ENCODE data around the gene CNTLN. TPM values are rescaled to one million over a fixed set of nuclear protein-coding genes. Genes with fewer than 3 reads are reported as not detected.

Gene CNTLN
- total and polyA plus RNA-seq, 2 experiments from 2014 or later = 2.9 to 4.3 TPM

DNA sequence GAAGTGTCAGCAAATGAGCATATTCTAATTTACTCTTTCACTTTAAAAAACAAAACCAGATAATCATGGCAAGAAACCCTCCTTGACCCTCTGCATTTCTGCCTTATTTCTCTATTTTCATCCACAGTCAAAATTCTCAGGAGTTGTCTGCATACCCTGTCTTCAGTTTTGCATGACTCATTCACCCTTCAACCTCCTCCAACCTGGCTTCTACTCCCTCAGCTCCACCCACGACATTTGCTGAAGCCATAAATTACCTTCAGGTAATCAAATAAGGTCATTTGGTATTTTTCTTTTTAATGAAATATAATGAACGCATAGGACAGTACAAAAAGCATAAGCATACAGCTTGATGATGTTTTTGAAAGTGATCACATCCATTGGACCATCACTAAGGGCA is 416.2 kb downstream of the CNTLN start:
- Histone ChIP-seq H3K27ac (no peak overlapping the region), H3K27me3 (no peaks in the 10 kb centered on the region), H3K36me3 (no peaks in the 10 kb centered on the region), H3K4me1 (ENCODE audit: low read depth) (no peaks in the 10 kb centered on the region), H3K9me3 (ENCODE audit: low read depth) (no peaks in the 10 kb centered on the region), H3K4me3 (no peak overlapping the region)
- no peak for TF ChIP-seq CTCF (IDR thresholded peaks at IDR 0.05; ENCODE audit: low read depth, low read length)
- no peak for DNase-seq (ENCODE audit: low read depth in 1 of 2, low spot score in 1 of 2)

Measured in cardiac muscle cell (in vitro differentiated cells and primary cell).